ENCODE data around the gene NEK2.

DNA sequence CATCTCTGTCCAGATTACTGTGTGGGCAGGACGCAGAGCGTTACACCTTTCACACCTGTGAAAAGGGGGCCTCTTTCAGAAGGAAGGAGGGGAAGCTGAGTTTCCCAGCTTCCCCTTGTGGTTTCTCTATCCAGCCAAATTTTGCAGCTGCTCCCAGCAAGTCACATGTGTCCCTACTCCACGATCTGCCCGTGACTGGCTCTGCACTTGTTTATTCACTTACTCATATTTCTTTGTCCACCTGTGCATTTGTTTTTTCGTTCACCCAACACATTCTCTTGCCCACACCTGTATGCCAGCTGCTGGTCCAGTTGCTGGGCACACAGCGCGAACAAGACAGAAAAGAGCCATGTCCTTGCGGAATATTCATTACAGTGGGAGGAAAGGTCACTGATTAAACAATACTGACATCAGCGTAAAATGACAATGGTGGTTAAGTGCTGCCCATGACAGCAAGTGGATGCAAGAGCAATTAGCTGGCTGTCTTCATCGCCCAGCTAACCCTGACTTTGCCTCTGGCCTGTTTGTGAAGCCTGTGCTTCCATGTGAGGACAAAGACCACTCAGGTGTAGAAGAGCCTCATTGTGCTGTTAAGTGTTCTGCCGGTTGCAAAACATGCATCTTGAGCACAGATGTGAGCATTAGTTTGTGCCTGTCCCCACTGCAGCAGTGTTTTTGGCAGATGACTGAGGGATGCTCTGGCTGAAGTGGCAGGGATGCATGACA lies 28.6 kb upstream of the NEK2 start:
- TF ChIP-seq POLR2AphosphoS5 (IDR thresholded peaks at IDR 0.05): no peak
- TF ChIP-seq, protein P1, sequence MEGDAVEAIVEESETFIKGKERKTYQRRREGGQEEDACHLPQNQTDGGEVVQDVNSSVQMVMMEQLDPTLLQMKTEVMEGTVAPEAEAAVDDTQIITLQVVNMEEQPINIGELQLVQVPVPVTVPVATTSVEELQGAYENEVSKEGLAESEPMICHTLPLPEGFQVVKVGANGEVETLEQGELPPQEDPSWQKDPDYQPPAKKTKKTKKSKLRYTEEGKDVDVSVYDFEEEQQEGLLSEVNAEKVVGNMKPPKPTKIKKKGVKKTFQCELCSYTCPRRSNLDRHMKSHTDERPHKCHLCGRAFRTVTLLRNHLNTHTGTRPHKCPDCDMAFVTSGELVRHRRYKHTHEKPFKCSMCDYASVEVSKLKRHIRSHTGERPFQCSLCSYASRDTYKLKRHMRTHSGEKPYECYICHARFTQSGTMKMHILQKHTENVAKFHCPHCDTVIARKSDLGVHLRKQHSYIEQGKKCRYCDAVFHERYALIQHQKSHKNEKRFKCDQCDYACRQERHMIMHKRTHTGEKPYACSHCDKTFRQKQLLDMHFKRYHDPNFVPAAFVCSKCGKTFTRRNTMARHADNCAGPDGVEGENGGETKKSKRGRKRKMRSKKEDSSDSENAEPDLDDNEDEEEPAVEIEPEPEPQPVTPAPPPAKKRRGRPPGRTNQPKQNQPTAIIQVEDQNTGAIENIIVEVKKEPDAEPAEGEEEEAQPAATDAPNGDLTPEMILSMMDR (IDR thresholded peaks at IDR 0.05): no peak
